ENCODE measurements around the gene ZNF226. TPM values are rescaled to one million over a fixed set of nuclear protein-coding genes. Genes with fewer than 3 reads are reported as not detected.

Gene ZNF226
- total and polyA plus RNA-seq, 4 donors, result 11.4 to 34.4 (median 15.3) TPM

DNA sequence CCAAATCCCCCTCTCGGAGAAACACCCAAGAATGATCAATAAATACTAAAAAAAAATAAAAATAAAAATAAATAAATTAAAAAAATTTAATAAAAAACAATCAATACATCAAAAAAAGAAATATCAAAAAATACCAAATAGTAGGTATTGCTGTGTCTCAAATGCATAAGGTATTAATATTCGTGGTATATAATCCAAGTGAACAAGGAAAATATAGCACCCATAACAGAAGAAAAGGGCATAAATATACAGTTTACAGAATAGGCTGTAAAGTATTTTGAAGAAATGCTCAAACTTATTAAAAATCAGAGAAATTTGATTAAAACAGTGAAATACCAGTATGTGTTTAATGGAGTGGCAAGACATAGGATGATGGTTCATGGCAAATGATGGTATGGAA, 39.9 kb downstream of the ZNF226 start:
- Histone ChIP-seq H3K9ac (ENCODE audit: insufficient read depth in 1 of 2, low read length in 2 of 2) (no peak overlapping the region), H3K9me3 (ENCODE audit: control insufficient read depth in 4 of 4, insufficient read depth in 3 of 4, low read length in 3 of 4) (peaks cover 0 to 8% (median 2%) of the 10 kb centered on the region in 4 donors), H3K4me1 (ENCODE audit: control insufficient read depth in 5 of 5, insufficient read depth in 5 of 5, low read length in 5 of 5) (peaks cover 0 to 4% (median 0%) of the 10 kb centered on the region in 5 donors), H3K27ac (ENCODE audit: low read depth in 1 of 2, low read length in 1 of 2) (no peak overlapping the region), H3K27me3 (ENCODE audit: control insufficient read depth in 3 of 3, insufficient read depth in 3 of 3, low read length in 2 of 3) (no peaks in the 10 kb centered on the region), H3K36me3 (ENCODE audit: control insufficient read depth in 4 of 4, insufficient read depth in 4 of 4, low read length in 4 of 4) (peaks cover 0 to 3% (median 0%) of the 10 kb centered on the region in 4 donors), H3K4me3 (no peak overlapping the region)
- DNase-seq (no peak), ATAC-seq (ENCODE audit: insufficient read depth, low FRiP score) (no peak)
- WGBS, 2 donors, result 78 to 85% methylated on average over 2 of the region's 2 CpGs
- TF ChIP-seq, protein P1, sequence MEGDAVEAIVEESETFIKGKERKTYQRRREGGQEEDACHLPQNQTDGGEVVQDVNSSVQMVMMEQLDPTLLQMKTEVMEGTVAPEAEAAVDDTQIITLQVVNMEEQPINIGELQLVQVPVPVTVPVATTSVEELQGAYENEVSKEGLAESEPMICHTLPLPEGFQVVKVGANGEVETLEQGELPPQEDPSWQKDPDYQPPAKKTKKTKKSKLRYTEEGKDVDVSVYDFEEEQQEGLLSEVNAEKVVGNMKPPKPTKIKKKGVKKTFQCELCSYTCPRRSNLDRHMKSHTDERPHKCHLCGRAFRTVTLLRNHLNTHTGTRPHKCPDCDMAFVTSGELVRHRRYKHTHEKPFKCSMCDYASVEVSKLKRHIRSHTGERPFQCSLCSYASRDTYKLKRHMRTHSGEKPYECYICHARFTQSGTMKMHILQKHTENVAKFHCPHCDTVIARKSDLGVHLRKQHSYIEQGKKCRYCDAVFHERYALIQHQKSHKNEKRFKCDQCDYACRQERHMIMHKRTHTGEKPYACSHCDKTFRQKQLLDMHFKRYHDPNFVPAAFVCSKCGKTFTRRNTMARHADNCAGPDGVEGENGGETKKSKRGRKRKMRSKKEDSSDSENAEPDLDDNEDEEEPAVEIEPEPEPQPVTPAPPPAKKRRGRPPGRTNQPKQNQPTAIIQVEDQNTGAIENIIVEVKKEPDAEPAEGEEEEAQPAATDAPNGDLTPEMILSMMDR (IDR thresholded peaks at IDR 0.05; ENCODE audit: control extremely low read depth, extremely low read depth), result no peak

DNA sequence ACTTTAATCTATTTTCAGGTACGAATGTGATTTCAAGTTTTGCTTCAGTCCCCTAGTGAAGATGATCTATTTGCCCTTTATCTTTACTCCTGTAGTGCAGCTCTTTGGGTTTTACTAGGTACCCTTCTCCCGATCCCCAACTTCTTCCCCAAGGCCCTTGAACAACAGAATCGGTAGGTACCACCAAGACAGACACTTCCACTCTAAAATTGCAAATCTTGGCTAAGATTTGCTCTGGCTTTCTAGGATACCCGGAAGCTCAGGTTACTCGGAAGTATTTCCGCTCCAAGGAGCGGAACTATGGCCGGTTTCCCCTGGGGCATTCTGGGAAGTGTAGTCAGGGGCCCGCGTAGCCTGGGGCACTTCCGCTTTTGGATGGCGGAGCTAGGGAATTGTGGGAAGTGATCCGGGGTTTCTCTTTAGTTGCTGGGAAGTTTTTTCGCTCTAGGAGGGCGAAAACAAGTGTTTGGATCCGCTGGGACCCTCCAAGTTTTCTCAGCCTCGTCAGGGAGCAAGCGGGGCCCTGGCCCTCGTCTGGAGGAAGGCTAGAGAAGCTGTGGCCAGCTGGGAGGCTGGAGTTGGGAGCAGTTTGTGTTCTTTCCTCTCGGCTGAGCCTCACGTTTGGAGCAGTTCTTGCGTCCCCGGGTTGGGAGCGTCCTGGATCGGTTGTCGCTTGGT, 42.4 kb downstream of the ZNF226 start:
- peak overlapping the region; percentile 77 to 98 for H3K9ac ChIP-seq (ENCODE audit: insufficient read depth in 1 of 2, low read length in 2 of 2)
- peak; percentile 84 for ATAC-seq (ENCODE audit: insufficient read depth, low FRiP score)
- TF ChIP-seq, protein P1 (IDR thresholded peaks at IDR 0.05; ENCODE audit: control extremely low read depth, extremely low read depth), result no peak
- peak; percentile 94 to 98 (median 97) for DNase-seq
- peak overlapping the region; percentile 63 for H3K4me3 ChIP-seq
- H3K36me3 ChIP-seq (ENCODE audit: control insufficient read depth in 4 of 4, insufficient read depth in 4 of 4, low read length in 4 of 4), result peaks cover 0 to 3% (median 0%) of the 10 kb centered on the region in 4 donors
- WGBS, 2 donors, result 4% methylated on average over 26 of the region's 26 CpGs
- peaks cover 0 to 4% (median 0%) of the 10 kb centered on the region in 5 donors for H3K4me1 ChIP-seq (ENCODE audit: control insufficient read depth in 5 of 5, insufficient read depth in 5 of 5, low read length in 5 of 5)
- H3K9me3 ChIP-seq (ENCODE audit: control insufficient read depth in 4 of 4, insufficient read depth in 3 of 4, low read length in 3 of 4), result peaks cover 0 to 8% (median 2%) of the 10 kb centered on the region in 4 donors
- H3K27me3 ChIP-seq (ENCODE audit: control insufficient read depth in 3 of 3, insufficient read depth in 3 of 3, low read length in 2 of 3), result no peaks in the 10 kb centered on the region
- H3K27ac ChIP-seq (ENCODE audit: low read depth in 1 of 2, low read length in 1 of 2), result peak overlapping the region; percentile 83 to 88

DNA sequence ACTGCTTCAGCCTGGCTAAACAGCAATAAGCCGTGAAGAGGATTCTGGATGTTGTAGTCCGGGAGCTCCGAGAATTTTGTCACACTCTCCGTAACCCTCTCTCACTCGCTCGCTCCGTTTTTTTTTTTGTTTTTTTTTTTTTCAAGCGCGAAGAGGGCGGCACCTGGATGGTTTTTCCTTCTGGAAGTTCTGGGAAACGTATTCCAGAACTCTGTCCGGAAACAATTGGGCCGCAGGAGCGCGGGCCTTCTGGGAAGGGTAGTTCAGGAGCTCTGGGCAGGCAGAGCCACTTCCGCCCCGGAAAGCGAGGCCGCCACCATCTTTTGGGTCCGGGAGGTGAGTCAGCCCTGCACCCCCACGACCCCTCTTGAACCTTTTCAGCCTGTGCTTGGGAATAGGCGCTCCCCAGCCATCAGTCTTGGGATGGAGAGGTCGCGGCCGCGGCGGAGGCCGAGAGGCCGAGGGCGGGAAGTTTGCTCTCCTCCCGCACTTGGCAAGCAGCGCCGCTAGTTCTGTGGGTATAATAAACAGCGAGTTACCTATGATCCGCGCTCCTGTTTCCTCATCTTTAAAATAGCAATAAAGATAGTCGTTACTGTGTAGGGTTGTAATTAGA, 47.5 kb downstream of the ZNF226 start, which contains the start of gene ZNF227:
ZNF227 (plus strand) TSS at position 283 of the 616 bp plus-strand sequence. CDS start 5,261 bp downstream, outside the sequence.
- Histone ChIP-seq H3K27me3 (ENCODE audit: control insufficient read depth in 3 of 3, insufficient read depth in 3 of 3, low read length in 2 of 3) (no peaks in the 10 kb centered on the region), H3K4me1 (ENCODE audit: control insufficient read depth in 5 of 5, insufficient read depth in 5 of 5, low read length in 5 of 5) (peaks cover 0 to 10% (median 7%) of the 10 kb centered on the region in 5 donors), H3K36me3 (ENCODE audit: control insufficient read depth in 4 of 4, insufficient read depth in 4 of 4, low read length in 4 of 4) (peaks cover 8 to 19% (median 13%) of the 10 kb centered on the region in 4 donors), H3K27ac (ENCODE audit: low read depth in 1 of 2, low read length in 1 of 2) (peak within 1 kb of the TSS; percentile 87 to 94), H3K9ac (ENCODE audit: insufficient read depth in 1 of 2, low read length in 2 of 2) (peak within 1 kb of the TSS; percentile 85 to 94), H3K9me3 (ENCODE audit: control insufficient read depth in 4 of 4, insufficient read depth in 3 of 4, low read length in 3 of 4) (peaks cover 0 to 10% (median under 1%) of the 10 kb centered on the region in 4 donors), H3K4me3 (peak within 1 kb of the TSS; percentile 87)
- ATAC-seq (ENCODE audit: insufficient read depth, low FRiP score), result peak; percentile 94
- WGBS, 2 donors, result 0% methylated on average over 37 of the region's 37 CpGs
- DNase-seq, result peak; percentile 95 to 98 (median 97)
- TF ChIP-seq, protein P1 (IDR thresholded peaks at IDR 0.05; ENCODE audit: control extremely low read depth, extremely low read depth), result no peak

Data from lung (tissue), 12 donors.